ENCODE results near the gene MAPK8. TPM values are rescaled to one million over a fixed set of nuclear protein-coding genes. Genes with fewer than 3 reads are reported as not detected.

The MAPK8 gene
- total RNA-seq, 1 donor from 2014 or later, result 44.4 TPM

- H3K27ac ChIP-seq (ENCODE audit: low read depth, low read length), result no peak overlapping the region
- H3K9me3 ChIP-seq (ENCODE audit: control insufficient read depth in 3 of 3, low read length in 3 of 3), result no peaks in the 10 kb centered on the region
- no peak overlapping the region for H3K9ac ChIP-seq (ENCODE audit: low read depth in 1 of 3, low read length in 3 of 3)
- H3K27me3 ChIP-seq (ENCODE audit: control insufficient read depth in 3 of 3, insufficient read depth in 3 of 3, low read length in 3 of 3), result no peaks in the 10 kb centered on the region
- peaks cover 3 to 10% (median 6%) of the 10 kb centered on the region in 3 donors for H3K4me1 ChIP-seq (ENCODE audit: control insufficient read depth in 3 of 3, insufficient read depth in 3 of 3, low read length in 3 of 3)
- no peaks in the 10 kb centered on the region for H3K36me3 ChIP-seq (ENCODE audit: control insufficient read depth in 3 of 3, insufficient read depth in 3 of 3, low read length in 3 of 3)
- H3K4me3 ChIP-seq (ENCODE audit: low read length in 3 of 3), result no peak overlapping the region
Measured at GRCh38 chr10:48389272-48389671, 82.8 kb downstream of the MAPK8 start.

- Histone ChIP-seq H3K9ac (ENCODE audit: low read depth in 1 of 3, low read length in 3 of 3) (no peak overlapping the region), H3K9me3 (ENCODE audit: control insufficient read depth in 3 of 3, low read length in 3 of 3) (no peaks in the 10 kb centered on the region), H3K4me3 (ENCODE audit: low read length in 3 of 3) (no peak overlapping the region), H3K27ac (ENCODE audit: low read depth, low read length) (no peak overlapping the region), H3K4me1 (ENCODE audit: control insufficient read depth in 3 of 3, insufficient read depth in 3 of 3, low read length in 3 of 3) (peaks cover 3 to 10% (median 6%) of the 10 kb centered on the region in 3 donors), H3K27me3 (ENCODE audit: control insufficient read depth in 3 of 3, insufficient read depth in 3 of 3, low read length in 3 of 3) (no peaks in the 10 kb centered on the region), H3K36me3 (ENCODE audit: control insufficient read depth in 3 of 3, insufficient read depth in 3 of 3, low read length in 3 of 3) (no peaks in the 10 kb centered on the region)
Measured at GRCh38 chr10:48389846-48390557, 83.5 kb downstream of the MAPK8 start.

GRCh38 chr10:48390558-48390871 lies 84.0 kb downstream of the MAPK8 start:
- H3K27ac ChIP-seq (ENCODE audit: low read depth, low read length), result no peak overlapping the region

GRCh38 chr10:48390933-48391845 lies 84.7 kb downstream of the MAPK8 start:
- Histone ChIP-seq H3K4me3 (ENCODE audit: low read length in 3 of 3) (no peak overlapping the region), H3K4me1 (ENCODE audit: control insufficient read depth in 3 of 3, insufficient read depth in 3 of 3, low read length in 3 of 3) (peaks cover 3 to 10% (median 6%) of the 10 kb centered on the region in 3 donors), H3K36me3 (ENCODE audit: control insufficient read depth in 3 of 3, insufficient read depth in 3 of 3, low read length in 3 of 3) (no peaks in the 10 kb centered on the region), H3K27me3 (ENCODE audit: control insufficient read depth in 3 of 3, insufficient read depth in 3 of 3, low read length in 3 of 3) (no peaks in the 10 kb centered on the region), H3K27ac (ENCODE audit: low read depth, low read length) (no peak overlapping the region), H3K9me3 (ENCODE audit: control insufficient read depth in 3 of 3, low read length in 3 of 3) (no peaks in the 10 kb centered on the region), H3K9ac (ENCODE audit: low read depth in 1 of 3, low read length in 3 of 3) (no peak overlapping the region)

More at GRCh38 chr10:48390558-48390871, 84.0 kb downstream of the MAPK8 start:
- no peaks in the 10 kb centered on the region for H3K36me3 ChIP-seq (ENCODE audit: control insufficient read depth in 3 of 3, insufficient read depth in 3 of 3, low read length in 3 of 3)
- no peak overlapping the region for H3K9ac ChIP-seq (ENCODE audit: low read depth in 1 of 3, low read length in 3 of 3)
- H3K27me3 ChIP-seq (ENCODE audit: control insufficient read depth in 3 of 3, insufficient read depth in 3 of 3, low read length in 3 of 3), result no peaks in the 10 kb centered on the region
- peaks cover 3 to 10% (median 6%) of the 10 kb centered on the region in 3 donors for H3K4me1 ChIP-seq (ENCODE audit: control insufficient read depth in 3 of 3, insufficient read depth in 3 of 3, low read length in 3 of 3)
- no peaks in the 10 kb centered on the region for H3K9me3 ChIP-seq (ENCODE audit: control insufficient read depth in 3 of 3, low read length in 3 of 3)
- no peak overlapping the region for H3K4me3 ChIP-seq (ENCODE audit: low read length in 3 of 3)

- no peaks in the 10 kb centered on the region for H3K36me3 ChIP-seq (ENCODE audit: control insufficient read depth in 3 of 3, insufficient read depth in 3 of 3, low read length in 3 of 3)
- H3K9ac ChIP-seq (ENCODE audit: low read depth in 1 of 3, low read length in 3 of 3), result no peak overlapping the region
- H3K4me1 ChIP-seq (ENCODE audit: control insufficient read depth in 3 of 3, insufficient read depth in 3 of 3, low read length in 3 of 3), result peaks cover 3 to 10% (median 6%) of the 10 kb centered on the region in 3 donors
- no peak overlapping the region for H3K27ac ChIP-seq (ENCODE audit: low read depth, low read length)
- no peaks in the 10 kb centered on the region for H3K9me3 ChIP-seq (ENCODE audit: control insufficient read depth in 3 of 3, low read length in 3 of 3)
- H3K4me3 ChIP-seq (ENCODE audit: low read length in 3 of 3), result no peak overlapping the region
- H3K27me3 ChIP-seq (ENCODE audit: control insufficient read depth in 3 of 3, insufficient read depth in 3 of 3, low read length in 3 of 3), result no peaks in the 10 kb centered on the region
Measured at GRCh38 chr10:48391994-48392393, 85.5 kb downstream of the MAPK8 start.

- Histone ChIP-seq H3K4me3 (ENCODE audit: low read length in 3 of 3) (no peak overlapping the region), H3K9me3 (ENCODE audit: control insufficient read depth in 3 of 3, low read length in 3 of 3) (no peaks in the 10 kb centered on the region), H3K27me3 (ENCODE audit: control insufficient read depth in 3 of 3, insufficient read depth in 3 of 3, low read length in 3 of 3) (no peaks in the 10 kb centered on the region), H3K27ac (ENCODE audit: low read depth, low read length) (no peak overlapping the region), H3K4me1 (ENCODE audit: control insufficient read depth in 3 of 3, insufficient read depth in 3 of 3, low read length in 3 of 3) (peaks cover 7 to 12% (median 11%) of the 10 kb centered on the region in 3 donors), H3K9ac (ENCODE audit: low read depth in 1 of 3, low read length in 3 of 3) (no peak overlapping the region), H3K36me3 (ENCODE audit: control insufficient read depth in 3 of 3, insufficient read depth in 3 of 3, low read length in 3 of 3) (no peaks in the 10 kb centered on the region)
Measured at GRCh38 chr10:48398261-48398660, 91.8 kb downstream of the MAPK8 start.

- Histone ChIP-seq H3K4me1 (ENCODE audit: control insufficient read depth in 3 of 3, insufficient read depth in 3 of 3, low read length in 3 of 3) (peaks cover 7 to 12% (median 11%) of the 10 kb centered on the region in 3 donors), H3K27ac (ENCODE audit: low read depth, low read length) (no peak overlapping the region), H3K9me3 (ENCODE audit: control insufficient read depth in 3 of 3, low read length in 3 of 3) (no peaks in the 10 kb centered on the region), H3K27me3 (ENCODE audit: control insufficient read depth in 3 of 3, insufficient read depth in 3 of 3, low read length in 3 of 3) (no peaks in the 10 kb centered on the region), H3K9ac (ENCODE audit: low read depth in 1 of 3, low read length in 3 of 3) (no peak overlapping the region), H3K36me3 (ENCODE audit: control insufficient read depth in 3 of 3, insufficient read depth in 3 of 3, low read length in 3 of 3) (no peaks in the 10 kb centered on the region), H3K4me3 (ENCODE audit: low read length in 3 of 3) (no peak overlapping the region)
Measured at GRCh38 chr10:48399056-48399541, 92.6 kb downstream of the MAPK8 start.

GRCh38 chr10:48399551-48399950 lies 93.1 kb downstream of the MAPK8 start:
- Histone ChIP-seq H3K4me3 (ENCODE audit: low read length in 3 of 3) (no peak overlapping the region), H3K9ac (ENCODE audit: low read depth in 1 of 3, low read length in 3 of 3) (no peak overlapping the region), H3K27me3 (ENCODE audit: control insufficient read depth in 3 of 3, insufficient read depth in 3 of 3, low read length in 3 of 3) (no peaks in the 10 kb centered on the region), H3K9me3 (ENCODE audit: control insufficient read depth in 3 of 3, low read length in 3 of 3) (no peaks in the 10 kb centered on the region), H3K27ac (ENCODE audit: low read depth, low read length) (no peak overlapping the region), H3K36me3 (ENCODE audit: control insufficient read depth in 3 of 3, insufficient read depth in 3 of 3, low read length in 3 of 3) (no peaks in the 10 kb centered on the region), H3K4me1 (ENCODE audit: control insufficient read depth in 3 of 3, insufficient read depth in 3 of 3, low read length in 3 of 3) (peaks cover 7 to 12% (median 11%) of the 10 kb centered on the region in 3 donors)

- no peak overlapping the region for H3K4me3 ChIP-seq (ENCODE audit: low read length in 3 of 3)
- H3K36me3 ChIP-seq (ENCODE audit: control insufficient read depth in 3 of 3, insufficient read depth in 3 of 3, low read length in 3 of 3), result no peaks in the 10 kb centered on the region
- no peak overlapping the region for H3K27ac ChIP-seq (ENCODE audit: low read depth, low read length)
- no peak overlapping the region for H3K9ac ChIP-seq (ENCODE audit: low read depth in 1 of 3, low read length in 3 of 3)
- H3K9me3 ChIP-seq (ENCODE audit: control insufficient read depth in 3 of 3, low read length in 3 of 3), result no peaks in the 10 kb centered on the region
- no peaks in the 10 kb centered on the region for H3K27me3 ChIP-seq (ENCODE audit: control insufficient read depth in 3 of 3, insufficient read depth in 3 of 3, low read length in 3 of 3)
- peaks cover 7 to 12% (median 11%) of the 10 kb centered on the region in 3 donors for H3K4me1 ChIP-seq (ENCODE audit: control insufficient read depth in 3 of 3, insufficient read depth in 3 of 3, low read length in 3 of 3)
Measured at GRCh38 chr10:48400129-48400849, 93.8 kb downstream of the MAPK8 start.
